ENCODE data around the gene AOC1.
"Not testable (repeated sequence)": the region's sequence is repeated elsewhere in the genome, so short reads cannot be mapped to it uniquely, and the experiment has no call there.

The AOC1 gene, protein sequence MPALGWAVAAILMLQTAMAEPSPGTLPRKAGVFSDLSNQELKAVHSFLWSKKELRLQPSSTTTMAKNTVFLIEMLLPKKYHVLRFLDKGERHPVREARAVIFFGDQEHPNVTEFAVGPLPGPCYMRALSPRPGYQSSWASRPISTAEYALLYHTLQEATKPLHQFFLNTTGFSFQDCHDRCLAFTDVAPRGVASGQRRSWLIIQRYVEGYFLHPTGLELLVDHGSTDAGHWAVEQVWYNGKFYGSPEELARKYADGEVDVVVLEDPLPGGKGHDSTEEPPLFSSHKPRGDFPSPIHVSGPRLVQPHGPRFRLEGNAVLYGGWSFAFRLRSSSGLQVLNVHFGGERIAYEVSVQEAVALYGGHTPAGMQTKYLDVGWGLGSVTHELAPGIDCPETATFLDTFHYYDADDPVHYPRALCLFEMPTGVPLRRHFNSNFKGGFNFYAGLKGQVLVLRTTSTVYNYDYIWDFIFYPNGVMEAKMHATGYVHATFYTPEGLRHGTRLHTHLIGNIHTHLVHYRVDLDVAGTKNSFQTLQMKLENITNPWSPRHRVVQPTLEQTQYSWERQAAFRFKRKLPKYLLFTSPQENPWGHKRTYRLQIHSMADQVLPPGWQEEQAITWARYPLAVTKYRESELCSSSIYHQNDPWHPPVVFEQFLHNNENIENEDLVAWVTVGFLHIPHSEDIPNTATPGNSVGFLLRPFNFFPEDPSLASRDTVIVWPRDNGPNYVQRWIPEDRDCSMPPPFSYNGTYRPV

DNA sequence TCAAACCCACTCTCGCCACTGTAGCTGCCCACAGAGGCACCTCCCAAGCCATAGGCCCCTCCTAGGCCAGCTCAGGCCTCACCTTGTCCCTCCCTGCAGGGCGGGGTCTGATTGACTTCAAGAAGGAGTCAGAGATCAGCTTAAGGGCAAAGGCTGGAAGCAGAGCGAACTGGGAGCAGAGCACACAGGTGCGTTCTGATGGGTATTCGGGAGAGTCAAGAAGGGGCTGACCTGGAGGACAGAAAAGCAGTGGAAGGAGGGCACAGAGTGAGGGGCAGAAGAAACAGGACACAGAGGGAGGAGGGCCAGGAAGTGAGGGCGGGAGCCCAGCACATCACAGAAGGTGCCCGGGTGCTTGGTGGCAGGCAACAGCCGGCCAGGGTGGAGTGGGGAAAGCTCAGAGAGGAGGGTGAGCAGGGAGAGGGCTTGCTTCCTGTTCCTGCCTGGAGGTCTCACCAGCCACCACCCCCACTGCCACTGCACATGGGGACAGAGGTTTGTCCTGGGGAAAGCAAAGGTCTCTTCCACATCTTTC lies at the start of gene AOC1:
AOC1 (plus strand) TSS at position 147 of the 535 bp plus-strand sequence. CDS start 3,954 bp downstream, outside the sequence.
- DNase-seq (ENCODE audit: low spot score), result no peak

- no peak for DNase-seq (ENCODE audit: low spot score)
Measured at GRCh38 chr7:150803161-150803860, 49.0 kb upstream of the AOC1 start.

DNA sequence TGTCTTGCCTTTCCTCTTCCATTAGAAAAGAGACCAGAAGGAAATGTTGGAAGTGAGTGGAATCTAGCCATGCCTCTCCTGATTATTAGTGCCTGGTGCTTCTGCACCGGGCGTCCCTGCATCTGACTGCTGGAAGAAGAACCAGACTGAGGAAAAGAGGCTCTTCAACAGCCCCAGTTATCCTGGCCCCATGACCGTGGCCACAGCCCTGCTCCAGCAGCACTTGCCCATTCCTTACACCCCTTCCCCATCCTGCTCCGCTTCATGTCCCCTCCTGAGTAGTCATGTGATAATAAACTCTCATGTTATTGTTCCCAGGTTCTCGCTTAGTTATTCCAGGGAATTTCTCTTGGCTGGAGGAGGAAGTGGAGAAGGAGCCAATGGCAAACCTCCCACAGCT lies 47.5 kb upstream of the AOC1 start:
- DNase-seq (ENCODE audit: low spot score), result no peak

- DNase-seq (ENCODE audit: low spot score), result no peak
Measured at GRCh38 chr7:150805864-150806263, 46.5 kb upstream of the AOC1 start.

- no peak for DNase-seq (ENCODE audit: low spot score)
Measured at GRCh38 chr7:150806454-150806853, 45.9 kb upstream of the AOC1 start.

DNA sequence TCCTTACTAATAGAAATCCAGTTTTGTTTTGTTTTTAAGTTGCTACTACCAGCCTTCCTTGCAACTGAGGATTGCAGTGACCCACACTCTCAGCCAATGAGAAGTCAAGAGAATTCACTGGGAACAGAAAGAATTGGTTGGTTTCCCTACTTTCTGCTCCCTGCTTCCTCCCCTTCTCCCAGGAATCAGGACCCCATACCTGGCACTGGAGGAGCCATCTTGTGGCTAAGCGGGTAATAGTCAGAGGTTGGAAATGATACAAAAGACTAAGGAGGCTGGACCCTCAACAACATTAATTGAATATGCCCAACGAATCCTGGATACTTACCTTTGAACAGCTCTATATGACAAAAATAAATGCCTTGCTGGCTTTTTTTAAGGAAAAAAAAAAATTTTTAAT lies 45.5 kb upstream of the AOC1 start:
- no peak for DNase-seq (ENCODE audit: low spot score)

DNA sequence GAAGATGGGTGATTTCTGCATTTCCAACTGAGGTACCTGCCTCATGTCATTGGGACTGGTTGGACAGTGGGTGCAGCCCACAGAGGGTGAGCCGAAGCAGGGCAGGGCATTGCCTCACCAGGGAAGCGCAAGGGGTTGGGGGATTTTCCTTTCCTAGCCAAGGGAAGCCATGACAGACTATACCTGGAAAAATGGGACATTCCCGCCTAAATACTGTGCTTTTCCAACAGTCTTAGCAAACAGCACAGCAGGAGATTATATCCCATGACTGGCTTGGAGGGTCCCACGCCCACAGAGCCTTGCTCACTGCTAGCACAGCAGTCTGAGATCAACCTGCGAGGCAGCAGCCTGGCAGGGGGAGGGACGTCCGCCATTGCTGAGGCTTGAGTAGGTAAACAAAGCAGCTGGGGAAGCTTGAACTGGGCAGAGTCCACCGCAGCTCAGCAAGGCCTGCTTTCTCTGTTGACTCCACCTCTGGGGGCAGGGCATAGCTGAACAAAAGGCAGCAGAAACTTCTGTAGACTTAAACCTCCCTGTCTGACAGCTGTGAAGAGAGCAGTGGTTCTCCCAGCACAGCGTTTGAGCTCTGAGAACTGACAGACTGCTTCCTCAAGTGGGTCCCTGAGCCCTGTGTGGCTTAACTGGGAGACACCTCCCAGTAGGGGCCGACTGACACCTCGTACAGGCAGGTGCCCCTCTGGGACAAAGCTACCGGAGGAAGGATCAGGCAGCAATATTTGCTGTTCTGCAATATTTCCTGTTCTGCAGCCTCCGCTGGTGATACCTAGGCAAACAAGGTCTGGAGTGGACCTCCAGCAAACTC lies 44.5 kb upstream of the AOC1 start:
- DNase-seq (ENCODE audit: low spot score), result not testable (repeated sequence)

GRCh38 chr7:150814328-150815001 lies 37.9 kb upstream of the AOC1 start:
- DNase-seq (ENCODE audit: low spot score), result no peak

GRCh38 chr7:150818971-150819370 lies 33.3 kb upstream of the AOC1 start:
- no peak for DNase-seq (ENCODE audit: low spot score)

DNA sequence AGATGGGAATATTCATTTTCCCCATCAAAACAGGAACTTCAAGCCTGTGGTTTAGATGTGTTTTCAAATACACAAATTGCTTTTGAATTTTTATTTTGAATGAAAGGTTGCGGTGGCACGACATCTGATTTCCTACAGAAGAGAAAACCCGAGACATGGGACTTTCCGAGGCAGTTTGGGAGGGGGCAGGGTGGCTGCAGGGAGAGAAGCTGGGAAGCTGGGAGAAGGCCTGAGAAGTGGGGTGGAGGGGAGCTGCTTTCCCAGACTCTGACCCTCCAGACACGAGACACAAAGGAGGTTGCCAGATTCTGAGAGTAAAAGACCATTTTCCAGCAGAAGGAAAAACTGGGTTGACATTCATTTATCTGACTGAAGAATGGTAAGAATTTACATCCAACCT lies 32.2 kb upstream of the AOC1 start:
- no peak for DNase-seq (ENCODE audit: low spot score)

GRCh38 chr7:150820578-150821198 lies 31.6 kb upstream of the AOC1 start:
- DNase-seq (ENCODE audit: low spot score), result no peak

DNA sequence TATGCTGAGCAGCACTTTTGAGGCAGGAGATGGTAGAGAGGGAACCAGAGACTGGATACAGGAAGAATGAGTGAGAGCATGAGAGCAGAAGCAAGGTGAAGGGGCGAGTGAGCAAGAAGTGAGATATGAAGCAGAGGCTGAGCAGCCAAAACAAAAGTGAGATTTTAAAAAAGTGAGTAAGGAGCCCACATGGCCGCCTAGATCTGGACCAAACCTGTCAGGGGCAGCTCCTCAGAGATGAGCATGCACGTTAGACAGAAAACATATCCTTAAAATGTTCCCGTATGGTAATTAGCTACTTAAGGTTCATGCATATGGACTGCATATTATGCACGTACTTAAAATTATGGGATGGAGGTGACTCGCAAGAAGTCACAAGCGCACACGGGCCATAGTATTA lies 29.3 kb upstream of the AOC1 start:
- no peak for DNase-seq (ENCODE audit: low spot score)

DNA sequence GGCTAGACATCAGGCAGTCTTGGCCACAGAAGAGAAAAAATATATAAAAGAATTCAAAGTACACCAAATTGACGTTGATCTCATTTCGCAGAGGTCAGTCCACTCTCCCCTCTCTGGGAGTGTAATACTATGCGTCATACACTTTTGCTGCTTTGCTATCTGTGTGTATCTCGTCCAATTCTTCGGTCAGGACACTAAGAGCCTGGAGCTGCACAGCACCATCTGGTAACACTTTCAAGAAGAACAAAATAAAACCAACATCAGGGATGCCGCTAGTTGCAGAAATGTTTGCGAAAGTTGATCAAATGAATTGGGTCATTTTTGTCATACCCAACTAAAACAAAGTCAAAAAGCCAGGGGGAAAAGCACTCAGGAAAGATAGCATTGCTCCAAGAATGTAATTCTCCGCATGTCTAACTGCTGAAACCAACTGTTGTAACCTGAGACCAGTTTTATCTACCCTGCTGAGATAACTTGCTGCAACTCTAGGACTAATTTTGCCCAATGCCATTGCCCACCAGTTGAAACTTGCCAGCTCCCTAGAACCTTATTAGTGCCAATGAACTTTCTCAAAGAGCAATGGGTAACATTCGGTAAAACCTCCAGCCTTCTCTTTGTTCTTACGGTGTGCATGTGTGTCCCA lies 28.7 kb upstream of the AOC1 start:
- DNase-seq (ENCODE audit: low spot score), result no peak

DNA sequence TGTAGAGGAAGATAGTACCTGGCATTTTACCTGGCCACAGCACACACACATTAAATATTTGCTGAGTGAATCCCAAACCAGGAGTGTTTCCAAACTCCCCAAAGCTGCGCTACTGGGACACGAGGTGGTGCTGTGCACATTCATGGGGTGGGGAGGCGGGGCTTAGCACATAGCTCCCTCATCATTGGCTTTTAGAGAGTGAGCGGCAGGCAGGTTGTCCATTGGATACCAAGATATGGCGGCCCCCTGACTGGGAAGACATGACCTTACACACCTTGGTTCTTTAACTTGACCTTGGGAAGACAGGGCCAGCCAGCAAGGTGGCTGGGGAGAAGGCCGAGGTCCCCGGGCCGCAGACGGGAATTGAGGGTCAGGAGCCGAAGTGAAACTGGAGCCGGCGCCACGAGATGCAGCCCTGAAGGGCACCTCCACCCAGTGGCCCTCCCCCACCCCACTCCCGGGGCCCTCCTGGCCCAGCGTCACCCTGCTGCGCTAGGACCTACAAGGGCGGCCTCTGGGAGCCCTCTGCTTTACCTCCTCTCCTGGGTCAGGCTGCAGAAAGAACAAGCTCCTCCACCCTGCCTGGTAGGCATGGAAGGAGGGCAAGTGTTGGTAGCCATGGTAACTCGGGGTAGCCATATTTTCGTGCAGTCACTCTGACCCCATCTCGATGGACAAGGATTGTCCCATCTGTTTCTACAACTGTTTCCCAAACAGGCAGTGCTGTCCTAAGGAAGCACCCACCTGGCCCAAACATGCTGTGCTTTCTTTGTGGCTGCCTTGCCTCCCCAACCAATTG lies 27.7 kb upstream of the AOC1 start:
- no peak for DNase-seq (ENCODE audit: low spot score)

DNA sequence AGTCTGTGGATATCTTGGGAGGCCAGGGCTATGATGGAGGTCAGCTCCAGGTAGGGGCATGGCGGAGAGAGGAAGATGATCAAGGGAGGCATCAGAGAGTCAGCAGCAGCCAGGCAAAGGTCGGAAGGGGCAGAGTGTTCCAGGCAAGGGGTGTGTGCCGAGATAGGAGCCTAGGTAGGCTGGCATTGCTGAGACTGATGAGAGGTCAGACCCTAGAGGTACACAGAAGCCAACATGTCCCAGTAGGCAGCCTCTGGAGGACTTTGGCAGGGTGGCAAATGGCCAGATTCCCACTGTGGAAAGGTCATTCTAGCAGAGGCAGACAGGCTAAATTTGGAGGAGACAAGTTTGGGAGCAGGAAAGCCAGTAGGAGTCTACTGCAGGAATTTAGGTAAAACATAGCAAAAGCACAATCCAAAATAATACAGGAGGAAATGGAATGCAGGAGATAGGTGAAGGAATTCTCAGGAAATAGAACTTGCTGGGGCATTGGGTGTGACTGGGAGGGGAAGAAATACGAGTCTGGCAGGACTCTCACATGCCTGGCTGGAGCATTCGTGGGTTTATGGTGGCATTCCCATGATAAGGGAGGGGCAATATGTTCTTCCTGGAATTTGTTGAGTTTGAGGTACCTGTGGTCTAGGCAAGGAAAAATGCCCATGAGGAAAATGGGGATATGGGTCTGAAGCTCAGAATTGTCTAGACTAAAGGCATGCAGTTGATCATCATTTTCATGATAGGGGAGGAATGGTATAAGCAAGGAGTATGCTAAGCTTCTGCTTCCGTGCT lies 26.1 kb upstream of the AOC1 start:
- no peak for DNase-seq (ENCODE audit: low spot score)

DNA sequence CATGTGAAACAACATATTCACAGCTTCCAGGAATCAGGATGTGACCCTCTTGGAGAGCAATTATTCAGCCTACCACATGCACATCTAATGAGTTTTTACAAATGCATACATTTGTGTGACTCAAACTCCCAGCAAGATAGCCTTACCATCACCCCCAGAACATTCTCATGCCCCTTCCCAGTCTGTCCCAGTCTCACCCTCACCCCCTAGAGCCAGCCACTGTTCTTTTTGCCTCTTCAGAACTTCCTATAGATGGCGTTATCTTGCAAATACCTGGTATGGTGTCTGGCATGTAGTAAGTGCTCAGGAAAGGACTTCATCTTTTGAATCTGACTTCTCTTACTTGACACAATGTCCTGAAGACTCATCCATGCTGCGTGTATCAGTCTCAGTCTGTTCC lies 23.9 kb upstream of the AOC1 start:
- DNase-seq (ENCODE audit: low spot score), result no peak

DNA sequence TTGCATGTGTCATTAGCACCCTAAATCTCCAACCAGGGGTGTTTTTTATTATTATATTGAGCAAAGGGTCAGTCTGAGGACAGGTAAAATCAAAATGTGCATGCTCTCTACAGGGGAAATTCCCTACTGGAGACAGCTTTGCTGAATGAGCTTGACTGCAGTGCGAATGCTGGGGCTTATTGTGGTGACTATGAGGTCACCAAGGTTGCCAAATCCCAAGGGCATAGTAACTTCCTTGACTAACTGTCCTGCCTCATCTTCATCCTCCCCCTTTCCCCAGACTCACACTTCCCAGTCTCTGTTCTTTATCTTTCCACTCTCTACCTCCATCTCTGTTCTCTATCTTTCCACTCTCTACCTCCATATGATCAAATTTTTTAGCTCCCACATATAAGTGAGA lies 22.9 kb upstream of the AOC1 start:
- DNase-seq (ENCODE audit: low spot score), result no peak

DNA sequence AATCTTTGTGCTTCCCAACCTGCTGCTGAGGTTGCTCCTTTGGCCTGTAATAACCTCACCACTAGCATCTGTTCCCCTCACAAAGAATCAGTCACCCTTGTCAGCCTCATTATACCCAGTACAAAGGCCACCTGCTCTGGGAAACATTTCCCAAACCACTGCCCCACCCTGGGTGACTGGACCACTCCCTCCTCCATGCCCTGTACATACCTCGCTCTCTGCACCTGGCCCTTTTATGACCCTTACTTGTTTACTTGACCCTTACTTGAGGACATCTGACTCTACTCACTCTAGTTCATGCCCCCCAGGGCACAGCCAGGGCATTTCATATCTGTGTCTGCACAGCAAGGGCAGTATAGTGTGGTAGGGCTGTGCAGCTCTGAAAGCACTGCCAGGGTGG lies 21.4 kb upstream of the AOC1 start:
- no peak for DNase-seq (ENCODE audit: low spot score)

Measured in AG08396 (cell line).